ENCODE measurements around the gene KLC1. TPM values are rescaled to one million over a fixed set of nuclear protein-coding genes. Genes with fewer than 3 reads are reported as not detected.
"Not testable (repeated sequence)": the region's sequence is repeated elsewhere in the genome, so short reads cannot be mapped to it uniquely, and the experiment has no call there.

The KLC1 gene
- polyA plus RNA-seq, 3 donors, result 96.5 to 146 (median 145) TPM

DNA sequence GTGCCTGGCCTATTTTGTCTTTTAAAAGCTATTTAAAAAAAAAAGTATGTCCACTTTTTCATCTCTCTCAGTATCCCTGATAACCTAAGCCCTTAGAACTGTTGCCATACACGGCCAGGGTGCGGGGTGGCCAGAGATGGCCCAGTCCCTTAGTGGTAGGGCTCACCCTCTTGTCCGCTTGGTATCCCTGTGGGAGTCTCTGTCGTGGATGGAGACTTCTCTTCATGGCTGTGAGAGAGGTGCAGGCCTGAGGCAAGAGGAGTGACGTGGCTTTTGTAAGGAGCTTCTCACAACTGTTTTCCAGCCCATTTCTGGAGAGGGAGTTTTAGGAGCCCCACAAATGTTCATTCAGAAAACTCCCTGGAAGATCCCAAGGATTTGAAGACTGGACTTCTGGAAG is 59.4 kb downstream of the KLC1 start:
- no peak for DNase-seq

DNA sequence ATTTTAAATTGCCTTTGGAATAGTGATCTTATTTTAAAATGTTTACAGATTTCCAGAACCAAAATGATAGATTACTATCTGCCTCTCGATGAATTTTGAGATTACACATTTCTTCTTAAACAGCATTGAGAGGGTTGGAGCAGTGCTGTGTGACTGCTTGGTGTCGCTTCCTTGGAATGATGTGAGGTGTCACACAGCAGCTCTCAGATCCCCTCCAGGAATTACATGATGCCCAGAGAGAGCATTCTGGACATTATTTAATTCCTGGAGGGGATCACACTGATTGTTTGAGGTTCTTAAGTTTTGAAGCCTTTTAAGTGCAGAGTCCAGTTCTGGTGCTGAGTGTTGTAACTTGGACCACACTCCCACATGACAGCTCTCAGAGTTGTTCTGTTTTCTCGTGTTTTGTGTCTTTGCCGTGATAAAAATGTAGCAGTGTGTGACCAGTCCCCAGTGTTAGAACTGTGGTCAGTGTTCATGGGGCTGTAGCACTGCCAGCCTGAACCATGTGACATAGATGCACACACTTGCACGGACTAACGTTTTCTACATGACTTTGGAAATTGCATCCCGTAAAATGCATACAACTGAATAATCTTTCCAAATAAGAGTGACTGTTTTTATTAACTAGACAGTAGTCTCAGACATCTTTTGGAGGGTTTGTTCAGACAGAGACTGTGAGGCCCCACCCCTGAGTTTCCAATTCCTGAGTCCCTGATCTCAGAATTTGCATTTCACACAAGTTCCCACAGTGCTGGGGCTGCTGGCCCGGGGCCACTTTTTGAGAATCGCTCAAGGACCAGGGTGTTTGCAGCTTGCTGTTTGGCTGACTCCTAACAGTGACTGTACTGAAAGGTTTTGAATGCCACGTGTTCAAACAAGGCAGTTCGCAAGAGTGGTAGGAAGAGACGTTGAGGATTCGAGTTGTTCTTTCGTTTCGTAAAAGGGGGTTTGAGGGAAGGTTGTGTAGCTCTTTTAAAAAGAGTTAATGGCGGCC is 60.2 kb downstream of the KLC1 start:
- no peak for DNase-seq

GRCh38 chr14:103690332-103690731 is 61.3 kb downstream of the KLC1 start:
- no peak for DNase-seq

GRCh38 chr14:103691655-103692054 is 62.6 kb downstream of the KLC1 start:
- DNase-seq, result not testable (repeated sequence)

DNA sequence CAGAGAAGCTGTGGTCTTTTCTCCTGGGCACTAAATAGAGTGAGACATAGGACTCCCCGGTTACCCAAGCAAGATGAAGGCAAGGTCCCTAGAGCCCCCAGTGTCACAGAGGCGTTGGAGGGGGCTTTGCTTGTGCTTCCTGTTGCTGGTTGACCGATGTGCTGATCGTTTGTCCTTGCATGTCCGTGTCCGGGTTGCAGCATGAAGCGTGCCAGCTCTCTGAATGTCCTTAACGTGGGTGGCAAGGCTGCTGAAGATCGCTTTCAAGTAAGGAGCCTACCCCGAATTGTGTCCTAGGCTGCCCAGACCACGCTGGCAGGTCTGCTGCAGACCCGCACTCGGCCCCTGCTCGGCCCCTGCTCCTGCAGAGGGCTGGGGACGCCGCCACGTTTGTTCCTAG is 63.1 kb downstream of the KLC1 start:
- DNase-seq, result no peak

DNA sequence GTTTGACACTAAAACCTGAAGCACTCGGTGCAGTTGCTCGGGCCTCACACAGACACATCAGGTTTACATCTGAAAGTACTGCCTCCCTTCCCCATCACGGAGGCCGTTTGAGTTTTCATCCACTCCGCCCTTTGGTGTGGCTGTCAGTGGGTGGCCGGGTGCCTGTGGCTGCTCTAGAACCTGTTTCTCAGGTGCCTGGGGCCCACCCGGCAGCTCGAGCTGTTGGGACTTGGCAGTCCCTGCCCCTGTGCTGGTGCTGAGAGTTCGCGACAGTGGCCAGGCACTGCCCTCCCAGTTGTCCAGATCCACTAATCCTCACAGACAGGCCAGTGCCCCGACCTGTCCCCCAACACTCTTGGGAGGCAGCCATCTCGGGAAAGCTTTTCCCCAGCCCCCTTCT is 63.9 kb downstream of the KLC1 start:
- no peak for DNase-seq

GRCh38 chr14:103693515-103693914 is 64.5 kb downstream of the KLC1 start:
- DNase-seq, result no peak

GRCh38 chr14:103694572-103695026 is 65.6 kb downstream of the KLC1 start:
- DNase-seq, result no peak

DNA sequence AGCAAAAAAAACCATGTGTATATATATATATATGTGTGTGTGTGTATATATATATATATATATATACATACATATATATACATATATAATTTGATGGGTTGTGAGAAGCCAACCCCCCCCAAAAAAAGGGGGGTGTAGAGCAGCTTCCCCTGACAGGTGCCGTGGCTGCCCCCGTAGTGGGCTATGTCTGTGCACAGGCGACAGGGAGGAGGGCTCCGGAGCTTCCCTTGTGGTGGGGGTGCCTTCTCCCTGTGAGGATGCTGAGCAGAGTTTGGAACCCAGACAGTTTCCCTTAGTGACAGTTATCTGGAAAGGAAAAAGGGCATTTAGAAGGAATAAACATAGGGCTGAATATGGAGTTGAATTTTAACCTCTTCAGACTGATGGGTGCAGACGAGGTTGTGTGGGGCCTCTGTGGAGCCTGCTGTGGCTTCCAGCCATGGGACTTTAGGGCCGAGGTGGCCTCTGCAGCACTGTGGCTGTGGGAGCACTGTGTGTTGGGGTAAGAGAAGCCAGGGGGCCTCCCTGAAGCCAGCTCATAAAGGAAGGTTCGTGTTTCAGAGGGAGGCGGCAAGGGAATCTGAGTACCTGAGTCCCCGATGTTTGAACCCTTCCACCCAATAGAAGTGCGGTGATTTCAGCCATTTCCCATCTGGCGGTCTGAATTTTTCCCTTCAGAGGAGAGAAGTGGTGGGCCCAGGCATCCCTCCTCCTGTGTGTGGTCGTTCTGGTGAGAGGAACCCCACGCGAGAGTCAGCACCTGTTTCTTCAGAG is 66.5 kb downstream of the KLC1 start:
- no peak for DNase-seq

GRCh38 chr14:103696070-103696402 is 67.0 kb downstream of the KLC1 start:
- no peak for DNase-seq

- no peak for DNase-seq
Observed at GRCh38 chr14:103696466-103697071, 67.6 kb downstream of the KLC1 start.

- DNase-seq, result no peak
Observed at GRCh38 chr14:103697206-103697602, 68.2 kb downstream of the KLC1 start.

- no peak for DNase-seq
Observed at GRCh38 chr14:103697603-103698379, 68.8 kb downstream of the KLC1 start.

- no peak for DNase-seq
Observed at GRCh38 chr14:103698380-103699260, 69.6 kb downstream of the KLC1 start.

DNA sequence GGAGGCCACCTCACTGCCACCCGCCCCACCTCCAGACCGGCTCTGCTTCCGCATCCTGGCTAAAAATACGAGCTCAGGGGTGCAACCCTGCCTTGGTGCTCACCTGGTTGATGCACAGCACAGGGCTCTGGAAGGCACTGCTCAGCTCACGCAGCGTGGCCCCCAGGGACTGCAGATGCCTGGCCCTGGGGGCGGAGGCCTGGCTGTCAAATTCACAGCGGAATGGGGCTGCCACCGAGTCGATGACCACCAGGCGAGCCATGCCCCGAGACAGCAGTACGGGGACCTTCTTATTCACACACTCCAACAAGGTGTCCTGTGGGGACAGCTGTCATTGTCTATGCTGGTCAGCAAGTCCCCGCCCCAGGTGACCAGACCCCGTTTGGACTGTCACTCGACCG is 70.2 kb downstream of the KLC1 start:
- DNase-seq, result no peak

- no peak for DNase-seq
Observed at GRCh38 chr14:103699901-103700752, 71.1 kb downstream of the KLC1 start.

- no peak for DNase-seq
Observed at GRCh38 chr14:103700753-103701490, 71.9 kb downstream of the KLC1 start.

DNA sequence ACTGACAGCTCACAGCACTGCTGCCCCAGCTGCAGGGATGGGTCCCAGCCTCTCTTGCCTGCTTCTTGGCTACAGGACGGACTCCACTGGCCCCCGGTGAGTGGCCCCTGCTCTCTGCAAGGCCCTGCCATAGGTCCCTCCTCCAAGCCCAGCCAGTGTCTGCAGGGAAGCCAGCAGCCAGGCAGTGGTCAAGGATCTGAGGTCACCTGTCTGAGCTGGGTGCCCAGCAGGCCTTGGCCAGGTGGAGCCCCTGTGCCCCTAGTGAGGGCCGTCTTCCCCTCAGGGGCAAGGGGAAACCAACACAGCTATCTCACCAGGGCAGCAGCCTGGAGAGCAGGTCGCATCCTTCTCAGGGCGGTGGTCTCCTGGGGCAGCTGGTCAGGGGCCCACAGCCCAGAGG is 73.1 kb downstream of the KLC1 start:
- DNase-seq, result no peak
